DOHH2 (cell line): ENCODE measurements around the gene ZSCAN5A.
"Not testable (repeated sequence)": the region's sequence is repeated elsewhere in the genome, so short reads cannot be mapped to it uniquely, and the experiment has no call there.

Experiments used
- H3F3A ChIP-seq: fragments of 200-600 bp; sonication (generic), shearing (Covaris generic); 2 replicates; pipeline ENCODE4 v1.6.0; 2016; ENCODE audit warnings: antibody characterized with exemption, mild to moderate bottlenecking; ENCODE audit not compliant: control insufficient read depth, insufficient read depth
- H3K27ac ChIP-seq: fragments of 200-600 bp; sonication (generic); 2 replicates; pipeline ENCODE4 v1.5.1; 2014; ENCODE audit warnings: low read depth, mild to moderate bottlenecking, low read length, moderate library complexity
- H3K27me3 ChIP-seq: fragments of 200-600 bp; sonication (generic); 2 replicates; pipeline ENCODE4 v1.6.1; 2014; ENCODE audit warnings: mild to moderate bottlenecking, low read length, mixed read lengths; ENCODE audit not compliant: control insufficient read depth
- H3K36me3 ChIP-seq: fragments of 200-600 bp; sonication (generic); 2 replicates; pipeline ENCODE4 v1.6.1; 2014; ENCODE audit warnings: mild to moderate bottlenecking, low read length, moderate library complexity, mixed read lengths; ENCODE audit not compliant: control insufficient read depth
- H3K4me1 ChIP-seq: fragments of 200-600 bp; sonication (generic); 2 replicates; pipeline ENCODE4 v1.6.1; 2014; ENCODE audit warnings: mild to moderate bottlenecking, low read length, mixed read lengths; ENCODE audit not compliant: control insufficient read depth
- H3K4me2 ChIP-seq: fragments of 200-600 bp; sonication (generic); 2 replicates; pipeline ENCODE4 v1.6.0; 2014; ENCODE audit warnings: mild to moderate bottlenecking, low read length, moderate library complexity
- H3K4me3 ChIP-seq: fragments of 200-600 bp; sonication (generic); 2 replicates; pipeline ENCODE4 v1.5.1; 2014; ENCODE audit warnings: mild to moderate bottlenecking, low read length, mixed read lengths
- H3K79me2 ChIP-seq: fragments of 200-600 bp; sonication (generic); 2 replicates; pipeline ENCODE4 v1.6.1; 2014; ENCODE audit warnings: mild to moderate bottlenecking, low read length, mixed read lengths; ENCODE audit not compliant: control insufficient read depth
- H3K9me2 ChIP-seq: fragments of 200-600 bp; sonication (generic); replicated peaks from 2 replicates; pipeline ENCODE4 v1.6.1; 2014; ENCODE audit warnings: mild to moderate bottlenecking, low read length, mixed read lengths; ENCODE audit not compliant: control insufficient read depth
- H3K9me3 ChIP-seq: fragments of 200-600 bp; sonication (generic); 2 replicates; pipeline ENCODE4 v1.6.1; 2014; ENCODE audit warnings: antibody characterized with exemption, low read length, mixed read lengths; ENCODE audit not compliant: control insufficient read depth, insufficient read depth
- H4K20me1 ChIP-seq: fragments of 200-600 bp; sonication (generic); 2 replicates; pipeline ENCODE4 v1.6.0; 2014; ENCODE audit warnings: low read depth, mild to moderate bottlenecking, antibody characterized with exemption, low read length, moderate library complexity; ENCODE audit not compliant: control insufficient read depth, insufficient read depth
- CTCF ChIP-seq: fragments of 200-600 bp; sonication (generic); IDR thresholded peaks from one replicate; pipeline ENCODE4 v1.5.1; 2014; ENCODE audit warnings: antibody characterized with exemption, mild to moderate bottlenecking, low read depth, low read length; ENCODE audit not compliant: poor library complexity, severe bottlenecking
- EZH2phosphoT487 ChIP-seq: fragments of 200-600 bp; sonication (generic); IDR thresholded peaks from 2 replicates; pipeline ENCODE4 v1.6.1; 2017; ENCODE audit warnings: borderline replicate concordance, mild to moderate bottlenecking, antibody characterized with exemption, low read length, moderate library complexity, mixed read lengths

Gene ZSCAN5A

GRCh38 chr19:56348289-56348877 lies 33.7 kb upstream of the ZSCAN5A start:
- Histone ChIP-seq H3K27ac (no peak overlapping the region), H3K79me2 (no peaks in the 10 kb centered on the region), H3K4me2 (no peak overlapping the region), H3K4me1 (no peaks in the 10 kb centered on the region), H3K27me3 (no peaks in the 10 kb centered on the region), H3K9me3 (no peaks in the 10 kb centered on the region), H3K36me3 (no peaks in the 10 kb centered on the region), H4K20me1 (no peaks in the 10 kb centered on the region), H3K4me3 (no peak overlapping the region), H3K9me2 (no peaks in the 10 kb centered on the region), H3F3A (no peaks in the 10 kb centered on the region)
- no peak for TF ChIP-seq EZH2phosphoT487
- TF ChIP-seq CTCF = peak; percentile 82

DNA sequence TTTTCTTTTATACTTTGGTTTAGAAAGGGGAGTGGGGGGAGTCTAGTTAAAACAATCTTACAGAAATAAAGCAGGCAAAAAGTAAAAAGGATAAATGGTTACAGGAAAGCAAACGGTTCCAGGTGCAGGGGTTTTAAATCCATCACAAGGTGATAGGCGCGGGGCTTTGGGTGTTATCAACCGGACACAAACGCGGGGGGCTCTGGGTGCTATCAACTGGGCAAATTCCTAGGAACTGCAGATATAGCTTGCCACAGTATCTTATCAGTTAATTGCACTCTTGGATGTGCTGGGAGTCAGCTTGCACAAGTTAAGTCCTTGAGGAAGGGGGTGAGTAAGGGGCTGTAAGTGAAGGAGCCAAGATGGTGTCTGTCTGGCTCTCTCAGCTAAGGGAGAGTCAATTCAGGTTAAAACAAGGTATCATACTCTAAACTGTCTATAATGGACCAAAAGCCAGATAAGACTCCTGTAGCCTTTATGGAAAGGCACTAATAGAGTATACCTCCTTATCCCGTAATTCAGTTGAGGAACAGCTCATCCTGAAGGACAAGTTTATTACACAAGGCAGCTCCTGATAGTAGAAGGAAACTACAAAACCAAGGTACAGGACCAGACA lies 32.6 kb upstream of the ZSCAN5A start:
- no peaks in the 10 kb centered on the region for H3F3A ChIP-seq
- no peaks in the 10 kb centered on the region for H3K4me1 ChIP-seq
- H3K36me3 ChIP-seq = no peaks in the 10 kb centered on the region
- no peaks in the 10 kb centered on the region for H4K20me1 ChIP-seq
- H3K27me3 ChIP-seq = no peaks in the 10 kb centered on the region
- TF ChIP-seq EZH2phosphoT487 (no peak), CTCF (no peak)
- no peak overlapping the region for H3K4me3 ChIP-seq
- H3K9me3 ChIP-seq = peaks cover 10% of the 10 kb centered on the region
- H3K27ac ChIP-seq = no peak overlapping the region
- no peaks in the 10 kb centered on the region for H3K9me2 ChIP-seq
- H3K4me2 ChIP-seq = no peak overlapping the region
- H3K79me2 ChIP-seq = no peaks in the 10 kb centered on the region

DNA sequence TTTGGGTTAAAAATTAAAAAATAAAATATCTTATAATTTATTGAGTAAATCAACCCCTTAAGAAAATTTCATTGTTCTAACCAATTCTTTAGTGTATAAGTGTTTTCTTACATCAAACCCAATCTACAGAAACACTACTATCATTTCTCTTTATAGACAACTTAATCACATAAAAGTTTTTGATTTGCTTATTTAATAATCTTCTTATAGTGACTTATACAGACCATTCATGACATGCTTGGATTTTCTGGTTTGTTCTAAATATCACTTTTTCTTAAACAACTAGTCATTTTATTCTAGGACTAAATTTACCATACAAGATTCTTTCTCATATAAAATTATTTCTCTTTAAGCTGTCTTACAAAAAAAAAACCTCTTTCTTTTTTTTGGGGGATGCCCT lies 27.3 kb upstream of the ZSCAN5A start:
- no peaks in the 10 kb centered on the region for H3K36me3 ChIP-seq
- TF ChIP-seq CTCF (no peak), EZH2phosphoT487 (no peak)
- no peaks in the 10 kb centered on the region for H3K9me2 ChIP-seq
- H3K27ac ChIP-seq = no peak overlapping the region
- H3K27me3 ChIP-seq = no peaks in the 10 kb centered on the region
- H3K4me1 ChIP-seq = peaks cover 8% of the 10 kb centered on the region
- no peaks in the 10 kb centered on the region for H4K20me1 ChIP-seq
- H3K79me2 ChIP-seq = no peaks in the 10 kb centered on the region
- peaks cover 25% of the 10 kb centered on the region for H3K9me3 ChIP-seq
- no peak overlapping the region for H3K4me2 ChIP-seq
- H3K4me3 ChIP-seq = no peak overlapping the region
- no peaks in the 10 kb centered on the region for H3F3A ChIP-seq

DNA sequence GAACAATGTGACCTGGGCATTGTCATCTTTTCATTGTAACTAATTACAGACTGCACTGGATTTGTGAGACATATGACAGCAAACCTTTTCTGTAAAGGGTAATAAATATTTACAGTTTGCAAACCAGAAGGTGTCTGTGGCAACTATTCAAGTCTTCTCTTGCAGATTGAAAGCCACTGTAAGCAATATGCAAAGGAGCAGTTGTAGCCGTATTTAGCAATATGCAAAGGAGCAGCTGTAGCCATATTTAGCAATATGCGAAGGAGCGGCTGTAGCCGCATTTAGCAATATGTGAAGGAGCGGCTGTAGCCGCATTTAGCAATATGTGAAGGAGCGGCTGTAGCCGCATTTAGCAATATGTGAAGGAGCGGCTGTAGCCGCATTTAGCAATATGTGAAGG lies 24.4 kb upstream of the ZSCAN5A start:
- H3K79me2 ChIP-seq, H3K9me2 ChIP-seq, H3K4me2 ChIP-seq, H3K36me3 ChIP-seq, H3F3A ChIP-seq, H3K27me3 ChIP-seq, H4K20me1 ChIP-seq, H3K27ac ChIP-seq, H3K4me1 ChIP-seq: not testable (repeated sequence)
- H3K4me3 ChIP-seq = 0 out of 2 replicates have a peak overlapping the region, but pooled peaks have one; percentile 3
- H3K9me3 ChIP-seq = peaks cover 25% of the 10 kb centered on the region

- not testable (repeated sequence) for H3K4me1 ChIP-seq, H3K27ac ChIP-seq, H3K4me2 ChIP-seq, H3K27me3 ChIP-seq, H3K79me2 ChIP-seq, H4K20me1 ChIP-seq, H3K36me3 ChIP-seq, H3K9me2 ChIP-seq, H3K4me3 ChIP-seq, H3F3A ChIP-seq
- H3K9me3 ChIP-seq = peaks cover 15% of the 10 kb centered on the region; the same call in 1 of the 2 replicates
Measured at GRCh38 chr19:56337077-56337476, 22.4 kb upstream of the ZSCAN5A start.

- H3F3A ChIP-seq, H3K4me1 ChIP-seq, H3K36me3 ChIP-seq, H4K20me1 ChIP-seq, H3K9me2 ChIP-seq, H3K4me3 ChIP-seq, H3K79me2 ChIP-seq, H3K9me3 ChIP-seq, H3K4me2 ChIP-seq, H3K27ac ChIP-seq, H3K27me3 ChIP-seq: not testable (repeated sequence)
Measured at GRCh38 chr19:56335371-56335770, 20.7 kb upstream of the ZSCAN5A start.
